Endothelial cell of umbilical vein (primary cell): ENCODE results near the gene ENTR1. TPM values are rescaled to one million over a fixed set of nuclear protein-coding genes. Genes with fewer than 3 reads are reported as not detected.

Experiments used
- BruUV-seq: library from RNA; stranded (reverse); fragments of 400-500 nt; replicated peaks from 2 replicates; lab custom pipeline; 2021; lab: Mats Ljungman, UMichigan
- CTCF ChIA-PET: fragments of 300-600, 350-600 bp; sonication (Branson Sonifier 250); formaldehyde crosslinking; loops from one replicate; lab custom pipeline; 2021; ENCODE audit warnings: antibody characterized with exemption, inconsistent platforms; lab: Charles Lee
- POLR2A ChIA-PET: fragments of 300-600, 350-600 bp; sonication (Branson Sonifier 250); formaldehyde crosslinking; loops from one replicate; lab custom pipeline; 2021; ENCODE audit warnings: antibody characterized with exemption, inconsistent platforms; lab: Charles Lee
- DNase-seq: peaks from one replicate; pipeline ENCODE4 v3.0.0-alpha.2; 2011; ENCODE audit warnings: low read depth, low spot score
- FAIRE-seq: peaks from 2 replicates; lab custom pipeline; 2011; peaks lifted over from hg19 to GRCh38; lab: Jason Lieb, UNC
- H2AFZ ChIP-seq: 2 replicates; pipeline ENCODE4 v1.6.0; 2012; ENCODE audit warnings: low read depth, low read length, control low read depth, inconsistent platforms
- H3K27ac ChIP-seq: 2 replicates; pipeline ENCODE4 v1.5.1; 2011; ENCODE audit warnings: low read depth, mild to moderate bottlenecking, control low read depth, low read length, moderate library complexity; ENCODE audit not compliant: insufficient read depth
- H3K27me3 ChIP-seq, 2 experiments: 2 replicates each; pipeline versions ENCODE4 v1.6.0 to v1.6.1; 2011; ENCODE audit warnings: low read length in 2 of 2, mixed read lengths in 1 of 2; ENCODE audit not compliant: control insufficient read depth in 2 of 2, insufficient read depth in 2 of 2
- H3K36me3 ChIP-seq, 2 experiments: 2 replicates in 1 of 2; 3 replicates in 1 of 2; pipeline ENCODE4 v1.5.1; 2011; ENCODE audit warnings: low read length in 2 of 2, mild to moderate bottlenecking in 1 of 2, moderate library complexity in 1 of 2; ENCODE audit not compliant: control insufficient read depth in 2 of 2, insufficient read depth in 2 of 2; ENCODE audit errors: extremely low read depth in 1 of 2
- H3K4me1 ChIP-seq: 3 replicates; pipeline ENCODE4 v1.5.1; 2011; ENCODE audit warnings: mild to moderate bottlenecking, low read length; ENCODE audit not compliant: control insufficient read depth, insufficient read depth; ENCODE audit errors: extremely low read depth
- H3K4me2 ChIP-seq: 2 replicates; pipeline ENCODE4 v1.6.1; 2011; ENCODE audit warnings: low read length, control low read depth, mixed read lengths; ENCODE audit not compliant: insufficient read depth
- H3K4me3 ChIP-seq, 3 experiments: fragments of 200-600 bp in 1 of 3; sonication (generic), shearing (Covaris generic) in 1 of 3; replicated peaks in 1 of 3; 2 replicates each; pipeline ENCODE4 v1.5.1; 2011 to 2016; ENCODE audit warnings: control low read depth in 3 of 3, low read length in 3 of 3, mild to moderate bottlenecking in 2 of 3, inconsistent platforms in 1 of 3, low read depth in 1 of 3, moderate library complexity in 1 of 3; ENCODE audit not compliant: insufficient read depth in 1 of 3
- H3K79me2 ChIP-seq: 2 replicates; pipeline ENCODE4 v1.6.0; 2012; ENCODE audit warnings: low read length, inconsistent platforms; ENCODE audit not compliant: control insufficient read depth, insufficient read depth
- H3K9ac ChIP-seq: replicated peaks from 2 replicates; pipeline ENCODE3; 2011; ENCODE audit warnings: low read length, control low read depth; ENCODE audit not compliant: insufficient read depth; ENCODE audit errors: extremely low read depth
- H3K9me1 ChIP-seq: replicated peaks from 3 replicates; pipeline ENCODE4 v1.6.0; 2011; ENCODE audit warnings: mild to moderate bottlenecking, low read length; ENCODE audit not compliant: control insufficient read depth, insufficient read depth; ENCODE audit errors: extremely low read depth
- H3K9me3 ChIP-seq: replicated peaks from 2 replicates; pipeline ENCODE4 v1.5.1; 2012; ENCODE audit warnings: low read length, inconsistent platforms; ENCODE audit not compliant: control insufficient read depth, insufficient read depth
- H4K20me1 ChIP-seq: replicated peaks from 2 replicates; pipeline ENCODE3; 2011; ENCODE audit warnings: mild to moderate bottlenecking, low read length; ENCODE audit not compliant: control insufficient read depth, insufficient read depth; ENCODE audit errors: extremely low read depth
- MAX ChIP-seq: IDR thresholded peaks from 2 replicates; pipeline ENCODE4 v1.6.1; 2011; ENCODE audit not compliant: insufficient read depth, insufficient read length
- MYC ChIP-seq: IDR thresholded peaks from one replicate; pipeline ENCODE4 v1.6.1; 2011; ENCODE audit warnings: mild to moderate bottlenecking, low read depth, low read length
- dilution Hi-C: fragments of 300-500 bp; cut with MboI; formaldehyde crosslinking; loops from one replicate; pipeline ENCODE4 v1.15.0; 2019; ENCODE audit warnings: low sequenced_read_pairs; ENCODE audit not compliant: extremely low pct_ligation_motif_present
- intact Hi-C: fragments of 100-400 bp; cut with micrococcal nuclease; formaldehyde crosslinking; loops from one replicate; pipeline ENCODE4 v1.10.0; 2022
- polyA plus RNA-seq, 4 experiments: library from polyadenylated mRNA; depleted of rRNA in 3 of 4; stranded (reverse) in 3 of 4; unstranded in 1 of 4; fragments of >200 nt; gene quantifications; 2 replicates each; pipeline versions ENCODE4 v1.2.1 to v1.2.3, GENCODE V29; 2011 to 2012; ENCODE audit warnings: missing spikeins in 1 of 4
- total RNA-seq: library from RNA; stranded (reverse); gene quantifications from 2 replicates; pipeline ENCODE4 v1.2.3, GENCODE V29; 2021
- TF ChIP-seq, protein P1 (sequence below), 2 donors: IDR thresholded peaks; 1 replicate in 1 of 2; 2 replicates in 1 of 2; pipeline ENCODE4 v1.5.1; 2011; ENCODE audit warnings: low read length in 2 of 2, mild to moderate bottlenecking in 2 of 2, moderate library complexity in 2 of 2, control low read depth in 1 of 2, inconsistent platforms in 1 of 2, low read depth in 1 of 2; ENCODE audit not compliant: insufficient read depth in 1 of 2; ENCODE audit errors: extremely low read depth in 1 of 2

The ENTR1 gene
- total and polyA plus RNA-seq, 2 donors (not counting 3 experiments of a cell fraction or from before 2014, with no cell fraction given): 36.0 to 61.6 TPM

GRCh38 chr9:136409557-136410455 lies 608 bp downstream of the ENTR1 start:
- Histone ChIP-seq H3K4me1 (peaks cover 20% of the 10 kb centered on the region), H3K27ac (peak overlapping the region; percentile 57), H3K9ac (peak overlapping the region; percentile 41), H3K4me3 (peak overlapping the region; percentile 3 to 78 (median 46)), H3K9me3 (no peaks in the 10 kb centered on the region), H4K20me1 (no peaks in the 10 kb centered on the region), H3K79me2 (peaks cover 43% of the 10 kb centered on the region), H3K36me3 (peaks cover 6 to 28% of the 10 kb centered on the region in 2 experiments), H2AFZ (peak overlapping the region; percentile 6), H3K9me1 (no peaks in the 10 kb centered on the region), H3K4me2 (peak overlapping the region; percentile 23), H3K27me3 (no peaks in the 10 kb centered on the region)
- TF ChIP-seq MYC: peak; percentile 66
- TF ChIP-seq MAX: peak; percentile 72
- TF ChIP-seq, protein P1, sequence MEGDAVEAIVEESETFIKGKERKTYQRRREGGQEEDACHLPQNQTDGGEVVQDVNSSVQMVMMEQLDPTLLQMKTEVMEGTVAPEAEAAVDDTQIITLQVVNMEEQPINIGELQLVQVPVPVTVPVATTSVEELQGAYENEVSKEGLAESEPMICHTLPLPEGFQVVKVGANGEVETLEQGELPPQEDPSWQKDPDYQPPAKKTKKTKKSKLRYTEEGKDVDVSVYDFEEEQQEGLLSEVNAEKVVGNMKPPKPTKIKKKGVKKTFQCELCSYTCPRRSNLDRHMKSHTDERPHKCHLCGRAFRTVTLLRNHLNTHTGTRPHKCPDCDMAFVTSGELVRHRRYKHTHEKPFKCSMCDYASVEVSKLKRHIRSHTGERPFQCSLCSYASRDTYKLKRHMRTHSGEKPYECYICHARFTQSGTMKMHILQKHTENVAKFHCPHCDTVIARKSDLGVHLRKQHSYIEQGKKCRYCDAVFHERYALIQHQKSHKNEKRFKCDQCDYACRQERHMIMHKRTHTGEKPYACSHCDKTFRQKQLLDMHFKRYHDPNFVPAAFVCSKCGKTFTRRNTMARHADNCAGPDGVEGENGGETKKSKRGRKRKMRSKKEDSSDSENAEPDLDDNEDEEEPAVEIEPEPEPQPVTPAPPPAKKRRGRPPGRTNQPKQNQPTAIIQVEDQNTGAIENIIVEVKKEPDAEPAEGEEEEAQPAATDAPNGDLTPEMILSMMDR (IDR thresholded peaks at IDR 0.05; ENCODE audit: extremely low read depth in 1 of 2, insufficient read depth in 1 of 2, low read depth in 1 of 2, low read length in 2 of 2): no peak
- ChIA-PET POLR2A (no interaction called here), CTCF (interaction anchor here (0.8 to 1.5 kb wide), 7 partner anchors 9 to 97 kb away, joined by 3 to 12 read pairs (median 3); partner anchors contain the start of gene INPP5E)
- TSS peak; percentile 63 for BruUV-seq
- intact Hi-C loops (loop anchor here (1.0 to 2.0 kb wide), 2 partner anchors 10 to 29 kb away; partner anchors contain the start of genes INPP5E and SNAPC4), dilution Hi-C loops (no loop called here)
- FAIRE-seq: peak; percentile 38
- peak; percentile 44 for DNase-seq
